ENCODE data around the gene HCAR3. TPM values are rescaled to one million over a fixed set of nuclear protein-coding genes. Genes with fewer than 3 reads are reported as not detected.
"Not testable (repeated sequence)": the region's sequence is repeated elsewhere in the genome, so short reads cannot be mapped to it uniquely, and the experiment has no call there.

The HCAR3 gene
- total RNA-seq, 8 experiments from 2014 or later: 0.17 to 0.33 TPM; not detected in 6

- H3K4me1 ChIP-seq (replicated peaks in 1 of 2): no peaks in the 10 kb centered on the region
These were observed 34.8 kb downstream of the HCAR3 start for GRCh38 chr12:122681814-122682213.

GRCh38 chr12:122680989-122681388, 35.6 kb downstream of the HCAR3 start:
- ATAC-seq (replicated peaks in 6 of 8); H3K4me3 ChIP-seq; H3K4me1 ChIP-seq (replicated peaks in 1 of 2); in situ Hi-C loops (cut with MboI; ENCODE audit: low pct_unique_long_range_greater_than_20kb in 2 of 9, low sequenced_read_pairs in 9 of 9, unreplicated experiment in 9 of 9); H3K27ac ChIP-seq: not testable (repeated sequence)
- 43 to 98% (median 90%) methylated on average over 1 to 6 of the region's 6 CpGs; no CpG with 5 or more reads in 1 of the 10 experiments for WGBS, 10 experiments

More at GRCh38 chr12:122681814-122682213, 34.8 kb downstream of the HCAR3 start:
- ATAC-seq (replicated peaks in 6 of 8): peak in 1 of 8 experiments; percentile 25
- in situ Hi-C loops (cut with MboI; ENCODE audit: low pct_unique_long_range_greater_than_20kb in 2 of 9, low sequenced_read_pairs in 9 of 9, unreplicated experiment in 9 of 9): no loop called here
- WGBS, 10 experiments: 60 to 100% (median 100%) methylated on average over 2 to 3 of the region's 4 CpGs; no CpG with 5 or more reads in 7 of the 10 experiments
- no peak overlapping the region for H3K4me3 ChIP-seq
- no peak overlapping the region for H3K27ac ChIP-seq

- ATAC-seq (replicated peaks in 6 of 8); H3K4me3 ChIP-seq; H3K4me1 ChIP-seq (replicated peaks in 1 of 2); H3K27ac ChIP-seq; in situ Hi-C loops (cut with MboI; ENCODE audit: low pct_unique_long_range_greater_than_20kb in 2 of 9, low sequenced_read_pairs in 9 of 9, unreplicated experiment in 9 of 9): not testable (repeated sequence)
- 93 to 100% (median 97%) methylated on average over 1 to 6 of the region's 32 CpGs; no CpG with 5 or more reads in 7 of the 10 experiments for WGBS, 10 experiments
These were observed 39.8 kb downstream of the HCAR3 start for GRCh38 chr12:122676781-122677180.

GRCh38 chr12:122676015-122676414, 40.6 kb downstream of the HCAR3 start:
- H3K4me1 ChIP-seq (replicated peaks in 1 of 2); in situ Hi-C loops (cut with MboI; ENCODE audit: low pct_unique_long_range_greater_than_20kb in 2 of 9, low sequenced_read_pairs in 9 of 9, unreplicated experiment in 9 of 9); ATAC-seq (replicated peaks in 6 of 8); H3K4me3 ChIP-seq; H3K27ac ChIP-seq: not testable (repeated sequence)
- 80 to 86% (median 83%) methylated on average over 1 to 5 of the region's 8 CpGs; no CpG with 5 or more reads in 7 of the 10 experiments for WGBS, 10 experiments

- H3K27ac ChIP-seq: no peak overlapping the region
- H3K4me1 ChIP-seq (replicated peaks in 1 of 2): no peaks in the 10 kb centered on the region
- ATAC-seq (replicated peaks in 6 of 8): no peak
- in situ Hi-C loops (cut with MboI; ENCODE audit: low pct_unique_long_range_greater_than_20kb in 2 of 9, low sequenced_read_pairs in 9 of 9, unreplicated experiment in 9 of 9): no loop called here
- no peak overlapping the region for H3K4me3 ChIP-seq
- WGBS, 10 experiments: 20 to 100% (median 33%) methylated on average over 1 to 2 of the region's 2 CpGs; no CpG with 5 or more reads in 5 of the 10 experiments
These were observed 44.1 kb downstream of the HCAR3 start for GRCh38 chr12:122672515-122672914.

- ATAC-seq (replicated peaks in 6 of 8): peak in 1 of 8 experiments; percentile 43
- in situ Hi-C loops (cut with MboI; ENCODE audit: low pct_unique_long_range_greater_than_20kb in 2 of 9, low sequenced_read_pairs in 9 of 9, unreplicated experiment in 9 of 9): no loop called here
- 10 to 90% (median 78%) methylated on average over 2 to 5 of the region's 5 CpGs for WGBS, 10 experiments
- H3K4me1 ChIP-seq (replicated peaks in 1 of 2): no peaks in the 10 kb centered on the region
- no peak overlapping the region for H3K4me3 ChIP-seq
- no peak overlapping the region for H3K27ac ChIP-seq
These were observed 47.1 kb downstream of the HCAR3 start for GRCh38 chr12:122669397-122670070.

GRCh38 chr12:122668268-122668667, 48.3 kb downstream of the HCAR3 start:
- ATAC-seq (replicated peaks in 6 of 8): no peak
- Histone ChIP-seq H3K4me1 (replicated peaks in 1 of 2) (no peaks in the 10 kb centered on the region), H3K4me3 (no peak overlapping the region), H3K27ac (no peak overlapping the region)
- 67 to 100% (median 83%) methylated on average over 1 to 2 of the region's 2 CpGs; no CpG with 5 or more reads in 3 of the 10 experiments for WGBS, 10 experiments
- in situ Hi-C loops (cut with MboI; ENCODE audit: low pct_unique_long_range_greater_than_20kb in 2 of 9, low sequenced_read_pairs in 9 of 9, unreplicated experiment in 9 of 9): no loop called here

- in situ Hi-C loops (cut with MboI; ENCODE audit: low pct_unique_long_range_greater_than_20kb in 2 of 9, low sequenced_read_pairs in 9 of 9, unreplicated experiment in 9 of 9): no loop called here
- Histone ChIP-seq H3K27ac (no peak overlapping the region), H3K4me3 (no peak overlapping the region), H3K4me1 (replicated peaks in 1 of 2) (no peaks in the 10 kb centered on the region)
- ATAC-seq (replicated peaks in 6 of 8): no peak
- 77 to 98% (median 91%) methylated on average over 3 to 5 of the region's 5 CpGs; no CpG with 5 or more reads in 2 of the 10 experiments for WGBS, 10 experiments
These were observed 50.9 kb downstream of the HCAR3 start for GRCh38 chr12:122665759-122666158.

GRCh38 chr12:122665349-122665748, 51.3 kb downstream of the HCAR3 start:
- ATAC-seq (replicated peaks in 6 of 8): no peak
- in situ Hi-C loops (cut with MboI; ENCODE audit: low pct_unique_long_range_greater_than_20kb in 2 of 9, low sequenced_read_pairs in 9 of 9, unreplicated experiment in 9 of 9): no loop called here
- 72 to 90% (median 84%) methylated on average over 4 to 8 of the region's 8 CpGs; no CpG with 5 or more reads in 1 of the 10 experiments for WGBS, 10 experiments

More at GRCh38 chr12:122665349-122665748, 51.3 kb downstream of the HCAR3 start:
- H3K27ac ChIP-seq: no peak overlapping the region
- no peaks in the 10 kb centered on the region for H3K4me1 ChIP-seq (replicated peaks in 1 of 2)
- no peak overlapping the region for H3K4me3 ChIP-seq

Other genes starting within 250 kb of the HCAR3 start
- 10 to 100 TPM; 13.4 to 34.1 (median 22.2) TPM for gene ZCCHC8, start 215.9 kb downstream of the HCAR3 start, total RNA-seq
- 100 to 1,000 TPM in 2 of 8 experiments, 10 to 100 TPM in 6; 65.6 to 129 (median 90.5) TPM for gene RSRC2, start 189.9 kb downstream of the HCAR3 start, total RNA-seq
- gene KNTC1, start 189.6 kb downstream of the HCAR3 start, total RNA-seq: 10 to 100 TPM in 7 of 8 experiments, 1 to 10 TPM in 1; 6.4 to 60.1 (median 14.1) TPM
- gene HCAR2, start 13.5 kb downstream of the HCAR3 start, total RNA-seq: under 1 TPM in 4 of 8 experiments, not detected in 4; 0.23 to 0.42 (median 0.32) TPM
- under 1 TPM in 6 of 8 experiments, not detected in 2; 0.08 to 0.19 (median 0.14) TPM for gene HCAR1, start 14.0 kb upstream of the HCAR3 start, total RNA-seq
- gene DENR, start 36.0 kb upstream of the HCAR3 start, total RNA-seq: 10 to 100 TPM; 30.9 to 71.0 (median 48.7) TPM
- 1 to 10 TPM in 5 of 8 experiments, under 1 TPM in 3; 0.25 to 2.5 (median 1.4) TPM for gene CCDC62, start 57.8 kb upstream of the HCAR3 start, total RNA-seq
- 10 to 100 TPM in 7 of 8 experiments, 1 to 10 TPM in 1; 7.6 to 84.1 (median 46.5) TPM for gene HIP1R, start 118.6 kb upstream of the HCAR3 start, total RNA-seq
- gene VPS37B, start 179.3 kb upstream of the HCAR3 start, total RNA-seq: 100 to 1,000 TPM in 1 of 8 experiments, 10 to 100 TPM in 7; 13.0 to 107 (median 21.7) TPM
- 10 to 100 TPM in 3 of 8 experiments, 1 to 10 TPM in 5; 5.2 to 23.6 (median 9.4) TPM for gene ABCB9, start 249.7 kb upstream of the HCAR3 start, total RNA-seq